HG03139 (cell line): ENCODE measurements around the gene RTN4RL2.

ENCODE experiments used
- ATAC-seq: cut with Tn5 transposase; IDR thresholded peaks from one replicate; pipeline ENCODE4 v1.9.1; 2021; ENCODE audit not compliant: unreplicated experiment

RTN4RL2 gene

DNA sequence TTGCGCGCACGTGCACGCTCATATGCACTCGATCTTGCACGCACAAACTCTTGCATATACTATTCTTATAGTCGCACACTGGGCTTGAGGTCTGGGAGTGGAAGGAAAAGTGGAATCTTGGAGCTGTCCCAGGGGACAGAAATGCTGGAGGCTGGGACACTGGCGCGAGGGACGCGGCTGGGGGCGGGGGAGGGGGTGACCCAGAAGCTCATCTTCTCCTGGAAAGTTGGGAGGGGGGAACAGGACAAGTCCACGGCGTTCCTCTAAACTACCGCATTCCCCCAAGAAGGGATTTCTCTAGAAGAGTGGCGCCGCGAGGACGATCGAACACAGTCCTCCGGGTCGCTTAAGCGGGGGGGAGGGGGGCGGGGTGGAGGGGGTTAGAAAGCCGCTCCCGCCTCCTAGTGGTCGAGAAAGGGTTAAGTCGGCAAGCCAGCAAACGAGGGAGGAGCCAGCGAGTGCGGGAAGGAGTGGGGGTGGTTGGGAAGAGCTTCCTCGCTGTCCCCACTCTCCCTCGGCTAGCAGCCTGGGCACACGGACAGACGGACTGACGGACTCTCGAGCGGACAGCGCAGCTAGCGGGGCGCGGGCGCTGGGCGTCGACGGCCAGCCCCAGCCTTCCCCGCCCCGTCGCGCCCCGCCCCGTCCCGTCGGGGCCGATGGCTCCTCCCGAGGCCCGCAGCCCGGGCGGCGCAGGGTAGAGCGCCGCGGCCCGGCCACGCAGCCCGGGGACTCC is at the start of gene RTN4RL2:
Gene RTN4RL2, plus strand, starts transcription at position 507 of the 736 bp plus-strand sequence. CDS start 338 bp downstream, outside the sequence.
- no peak for ATAC-seq

DNA sequence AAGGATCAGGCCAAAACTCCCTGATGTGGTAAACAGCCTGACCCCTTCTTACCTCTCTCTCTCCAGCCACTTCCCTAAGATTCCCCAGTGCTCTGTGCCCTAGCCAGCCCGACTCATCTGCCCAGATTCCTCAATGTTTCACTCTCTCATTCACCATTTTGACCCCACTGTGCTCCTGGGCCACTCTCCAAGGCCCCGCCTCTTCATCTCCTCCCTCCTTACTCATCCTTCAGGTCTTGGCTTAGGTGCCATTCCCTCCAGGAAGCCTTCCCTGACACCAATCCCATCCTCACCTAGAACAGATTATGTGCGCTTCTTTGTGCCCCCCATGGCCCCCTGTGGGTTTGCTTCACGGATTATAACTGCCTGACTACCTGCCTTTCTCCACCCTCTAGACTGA is 46.6 kb upstream of the RTN4RL2 start:
- no peak for ATAC-seq

GRCh38 chr11:57414612-57415212 is 45.6 kb upstream of the RTN4RL2 start:
- no peak for ATAC-seq

DNA sequence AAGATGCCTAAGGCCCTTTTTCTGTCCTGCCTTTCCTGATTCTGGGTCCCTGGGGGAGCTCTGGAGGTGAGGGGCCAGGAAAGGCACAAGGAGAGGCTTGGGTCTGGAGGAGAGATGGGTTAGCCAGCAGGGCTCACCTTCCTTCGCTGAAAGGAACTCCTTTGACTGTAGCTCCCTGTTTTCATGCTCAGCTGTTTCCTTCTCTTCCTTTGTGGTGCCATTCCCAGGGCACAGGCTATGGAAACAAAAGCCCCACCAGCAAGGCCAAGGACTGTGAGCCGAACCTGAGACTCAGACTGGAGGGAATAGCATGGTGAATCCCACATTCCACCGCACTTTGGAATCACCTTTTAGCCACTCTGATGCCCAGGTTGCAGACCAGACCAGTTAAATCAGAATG is 43.9 kb upstream of the RTN4RL2 start:
- ATAC-seq, result no peak

GRCh38 chr11:57417056-57417455 is 43.3 kb upstream of the RTN4RL2 start:
- no peak for ATAC-seq

DNA sequence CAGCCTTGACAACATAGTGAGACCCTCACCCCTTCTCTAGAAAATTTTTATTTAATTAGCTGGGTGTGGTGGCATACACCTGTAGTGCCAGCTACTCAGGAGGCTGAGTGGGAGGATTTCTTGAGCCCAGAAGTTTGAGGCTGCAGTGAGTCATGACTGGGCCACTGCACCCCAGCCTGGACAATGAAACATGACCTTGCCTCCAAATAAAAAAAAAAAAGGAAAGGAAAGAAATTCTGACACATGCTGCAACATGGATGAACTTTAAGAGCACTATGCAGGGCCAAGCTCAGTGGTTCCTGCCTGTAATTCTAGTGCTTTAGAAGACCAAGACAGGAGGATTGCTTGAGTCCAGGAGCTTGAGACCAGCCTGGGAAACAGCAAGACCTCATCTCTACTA is 42.2 kb upstream of the RTN4RL2 start:
- ATAC-seq, result no peak

GRCh38 chr11:57419146-57419545 is 41.2 kb upstream of the RTN4RL2 start:
- no peak for ATAC-seq

GRCh38 chr11:57421066-57421465 is 39.3 kb upstream of the RTN4RL2 start:
- ATAC-seq, result no peak

GRCh38 chr11:57421805-57422204 is 38.5 kb upstream of the RTN4RL2 start:
- ATAC-seq, result no peak

GRCh38 chr11:57422669-57423068 is 37.7 kb upstream of the RTN4RL2 start:
- ATAC-seq, result no peak

DNA sequence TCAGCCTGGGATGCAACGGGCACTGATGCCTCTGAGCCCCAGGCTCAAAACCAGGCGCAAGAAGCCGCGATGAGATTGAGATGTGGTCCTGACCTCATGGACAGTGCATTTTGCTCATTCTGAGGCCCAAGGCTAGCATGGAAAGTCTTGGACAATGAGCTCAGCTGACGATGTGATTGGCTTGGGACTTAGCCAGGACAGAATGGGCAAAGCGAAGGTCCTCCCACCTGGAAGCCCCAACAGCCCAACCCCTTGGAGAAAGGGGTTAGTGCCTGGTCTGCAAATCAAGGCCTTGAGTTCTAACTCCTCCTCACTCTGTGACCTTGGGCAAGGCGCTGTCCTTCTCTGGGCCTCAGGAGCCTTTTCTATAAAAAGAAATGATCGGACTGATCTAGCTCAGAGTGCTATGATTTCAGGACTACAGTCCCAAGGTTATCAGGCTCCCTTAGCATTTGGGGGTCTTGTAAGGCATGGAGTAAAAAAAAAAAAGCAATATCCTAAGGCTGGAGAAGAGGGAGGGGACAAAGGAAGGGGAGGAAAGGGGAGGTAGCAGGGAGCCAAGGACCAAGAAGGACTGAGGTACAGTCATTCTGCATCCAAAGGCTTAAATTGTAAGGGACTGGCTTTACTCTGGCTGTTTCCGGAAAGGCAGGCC is 36.1 kb upstream of the RTN4RL2 start:
- no peak for ATAC-seq

GRCh38 chr11:57424792-57425564 is 35.4 kb upstream of the RTN4RL2 start:
- ATAC-seq, result peak; percentile 87

- ATAC-seq, result no peak
These were observed 34.5 kb upstream of the RTN4RL2 start for GRCh38 chr11:57425565-57426438.

DNA sequence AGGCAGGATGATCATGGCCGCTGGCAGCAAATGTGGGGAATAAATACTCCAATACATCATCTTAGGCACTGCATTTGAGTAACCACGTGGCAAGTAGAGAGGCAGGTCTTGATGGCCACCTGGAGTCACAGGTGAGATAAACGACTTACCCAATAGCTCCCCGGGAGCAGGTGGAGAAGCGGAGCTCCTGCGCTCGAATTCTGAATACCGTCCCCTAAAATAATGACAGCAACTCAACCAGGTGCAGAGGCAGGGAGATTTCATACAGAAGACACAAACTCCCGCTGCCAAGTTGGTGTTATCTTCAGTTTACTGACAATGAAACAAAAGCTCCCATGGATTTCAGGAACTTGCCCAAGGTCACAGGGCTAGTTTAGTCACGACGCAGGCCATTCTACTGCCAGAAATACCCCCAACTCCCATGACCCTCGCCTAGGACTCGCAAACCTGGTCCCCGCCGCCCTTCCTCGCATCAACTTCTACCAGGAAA is 33.8 kb upstream of the RTN4RL2 start:
- ATAC-seq, result peak; percentile 0

DNA sequence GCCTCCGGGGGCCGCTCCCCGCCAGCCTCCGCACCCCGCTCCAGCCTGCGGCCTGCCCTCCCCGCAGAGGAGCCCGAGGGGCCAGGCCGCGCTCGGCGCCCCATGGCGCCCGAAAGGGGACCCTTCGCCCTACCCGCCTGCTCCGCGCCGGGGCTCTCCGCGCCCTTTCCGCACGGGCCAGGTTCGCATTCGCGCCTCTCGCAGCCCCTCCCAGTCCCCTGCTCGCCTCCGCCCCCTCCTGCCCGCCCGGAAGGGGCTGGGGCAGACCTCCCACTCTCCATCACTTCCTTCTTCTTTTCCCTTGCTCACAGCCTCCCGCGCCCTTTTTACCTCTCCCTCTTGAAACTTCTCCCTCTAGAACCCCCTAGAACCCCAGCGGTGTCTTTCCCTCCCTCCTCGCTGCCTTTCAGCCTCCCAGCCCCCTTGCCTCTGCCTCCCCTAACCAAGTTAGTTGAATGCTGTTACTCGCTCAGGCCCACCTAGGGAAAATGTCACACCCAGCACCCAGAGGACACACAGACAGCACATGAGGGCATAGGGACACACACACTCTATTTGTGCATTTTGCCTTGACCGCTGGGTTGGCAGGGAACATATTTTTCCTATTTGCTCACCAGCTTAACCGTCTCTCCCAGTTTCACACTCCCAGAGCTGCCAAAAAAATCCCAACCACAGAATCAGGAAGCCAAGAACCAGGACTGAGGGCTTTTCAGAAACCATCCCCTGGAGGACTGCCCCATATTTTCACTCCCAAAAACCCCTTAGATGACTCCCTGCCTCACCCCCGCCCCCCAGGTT is 33.2 kb upstream of the RTN4RL2 start, which contains the start of gene SLC43A3:
Gene SLC43A3, minus strand, starts transcription at position 193 of the 798 bp plus-strand sequence. CDS start 949 bp downstream, outside the sequence.
- peak; percentile 58 for ATAC-seq

GRCh38 chr11:57427727-57428082 is 32.6 kb upstream of the RTN4RL2 start:
- ATAC-seq, result no peak

- no peak for ATAC-seq
These were observed 31.7 kb upstream of the RTN4RL2 start for GRCh38 chr11:57428643-57429042.

DNA sequence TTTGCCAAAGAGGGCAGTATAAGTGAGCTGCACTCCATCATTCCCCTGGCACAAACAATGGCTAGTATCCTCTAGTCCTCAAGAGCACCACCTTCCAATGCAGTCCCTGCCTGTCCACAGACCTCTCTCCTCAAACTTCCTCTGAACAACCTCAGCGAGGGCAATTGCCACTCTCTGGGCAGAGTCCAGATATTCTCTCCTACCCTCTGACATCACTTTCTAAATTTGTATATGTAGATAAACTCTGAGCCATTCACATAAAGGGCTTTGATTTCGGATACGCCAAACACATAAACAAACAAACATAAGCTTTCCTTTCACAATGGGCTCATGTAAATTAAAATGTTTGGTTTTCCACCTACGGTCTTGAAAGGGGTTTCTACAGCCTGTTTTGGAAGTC is 30.4 kb upstream of the RTN4RL2 start:
- ATAC-seq, result no peak

DNA sequence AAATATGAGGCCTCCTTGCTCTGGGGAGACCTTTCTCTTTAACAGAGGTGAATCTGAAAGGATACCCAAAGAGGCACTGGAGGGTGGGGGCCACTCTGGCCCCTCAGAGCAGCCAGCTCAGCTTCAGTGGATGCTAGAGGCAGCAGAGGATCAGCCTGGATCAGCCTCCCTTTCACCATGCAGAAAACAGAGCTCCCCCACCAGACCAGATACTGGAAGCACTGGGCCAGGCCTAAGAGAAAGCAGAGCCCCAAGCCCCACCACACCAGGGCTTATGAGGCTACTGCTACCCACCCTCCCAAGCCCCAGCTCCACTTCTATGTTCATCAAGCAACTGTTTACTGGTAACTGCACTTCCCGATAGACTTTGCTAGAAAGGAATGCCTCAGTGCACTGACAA is 29.4 kb upstream of the RTN4RL2 start:
- no peak for ATAC-seq
